Astrocyte (in vitro differentiated cells and primary cell): ENCODE measurements around the gene NPHP4. TPM values are rescaled to one million over a fixed set of nuclear protein-coding genes. Genes with fewer than 3 reads are reported as not detected.

ENCODE experiments used
- DNase-seq: peaks from one replicate; pipeline ENCODE4 v3.0.0-alpha.2; 2010; ENCODE audit warnings: low read depth
- FAIRE-seq: peaks from 2 replicates; lab custom pipeline; 2011; peaks lifted over from hg19 to GRCh38; lab: Jason Lieb, UNC
- H2AFZ ChIP-seq: 2 replicates; pipeline ENCODE4 v1.6.0; 2012; ENCODE audit warnings: low read depth, low read length, inconsistent platforms
- H3K27ac ChIP-seq: 2 replicates; pipeline ENCODE4 v1.5.1; 2011; ENCODE audit warnings: low read depth, low read length, inconsistent platforms
- H3K27me3 ChIP-seq: 2 replicates; pipeline ENCODE4 v1.6.0; 2011; ENCODE audit warnings: low read length, inconsistent platforms; ENCODE audit not compliant: insufficient read depth
- H3K36me3 ChIP-seq: 2 replicates; pipeline ENCODE4 v1.5.1; 2011; ENCODE audit warnings: low read length, inconsistent platforms; ENCODE audit not compliant: insufficient read depth
- H3K4me1 ChIP-seq: 2 replicates; pipeline ENCODE4 v1.5.1; 2011; ENCODE audit warnings: low read length, inconsistent platforms; ENCODE audit not compliant: insufficient read depth
- H3K4me2 ChIP-seq: 2 replicates; pipeline ENCODE4 v1.6.0; 2012; ENCODE audit warnings: low read length, inconsistent platforms
- H3K4me3 ChIP-seq: 2 replicates; pipeline ENCODE4 v1.5.1; 2011; ENCODE audit warnings: low read depth, mild to moderate bottlenecking, low read length, inconsistent platforms; ENCODE audit not compliant: insufficient read depth
- H3K79me2 ChIP-seq: 2 replicates; pipeline ENCODE4 v1.6.0; 2012; ENCODE audit warnings: mild to moderate bottlenecking, low read length, inconsistent platforms; ENCODE audit not compliant: insufficient read depth
- H3K9ac ChIP-seq: 2 replicates; pipeline ENCODE4 v1.6.0; 2012; ENCODE audit warnings: mild to moderate bottlenecking, low read length, inconsistent platforms
- H3K9me3 ChIP-seq: 2 replicates; pipeline ENCODE4 v1.5.1; 2012; ENCODE audit warnings: low read depth, mild to moderate bottlenecking, low read length, inconsistent platforms; ENCODE audit not compliant: insufficient read depth
- H4K20me1 ChIP-seq: 2 replicates; pipeline ENCODE4 v1.6.0; 2012; ENCODE audit warnings: low read length, inconsistent platforms; ENCODE audit not compliant: insufficient read depth
- H3K27ac Mint-ChIP-seq: one replicate; pipeline ENCODE4 v1.8.0; 2021; ENCODE audit warnings: mild to moderate bottlenecking, mixed read lengths; ENCODE audit not compliant: unreplicated experiment
- H3K27me3 Mint-ChIP-seq: one replicate; pipeline ENCODE4 v1.8.0; 2021; ENCODE audit warnings: low read depth, mixed read lengths; ENCODE audit not compliant: unreplicated experiment
- H3K36me3 Mint-ChIP-seq: one replicate; pipeline ENCODE4 v1.8.0; 2021; ENCODE audit warnings: low read depth, mixed read lengths; ENCODE audit not compliant: unreplicated experiment
- H3K4me1 Mint-ChIP-seq: one replicate; pipeline ENCODE4 v1.8.0; 2021; ENCODE audit warnings: low read depth, mixed read lengths; ENCODE audit not compliant: unreplicated experiment
- H3K4me3 Mint-ChIP-seq: one replicate; pipeline ENCODE4 v1.8.0; 2021; ENCODE audit warnings: mild to moderate bottlenecking, moderate library complexity, mixed read lengths; ENCODE audit not compliant: unreplicated experiment
- H3K9me3 Mint-ChIP-seq: one replicate; pipeline ENCODE4 v1.8.0; 2021; ENCODE audit warnings: mild to moderate bottlenecking, mixed read lengths; ENCODE audit not compliant: unreplicated experiment
- CTCF ChIP-seq: IDR thresholded peaks from 2 replicates; pipeline ENCODE4 v1.5.1; 2011; ENCODE audit warnings: low read depth, mild to moderate bottlenecking, inconsistent platforms, low read length, moderate library complexity; ENCODE audit not compliant: insufficient read depth
- EZH2 ChIP-seq: IDR thresholded peaks from 2 replicates; pipeline ENCODE4 v1.6.1; 2012; ENCODE audit warnings: mild to moderate bottlenecking, low read length, inconsistent platforms; ENCODE audit not compliant: insufficient read depth
- total RNA-seq: library from RNA; stranded (reverse); gene quantifications from 2 replicates; pipeline ENCODE4 v1.2.1, GENCODE V29; 2021

NPHP4 gene
- total RNA-seq, 1 donor from 2014 or later, result 8.4 TPM

- H3K27me3 ChIP-seq, result no peaks in the 10 kb centered on the region
- H3K79me2 ChIP-seq, result no peaks in the 10 kb centered on the region
- H3K36me3 ChIP-seq, result no peaks in the 10 kb centered on the region
- H3K36me3 Mint-ChIP-seq, result peaks cover 9% of the 10 kb centered on the region
- H3K4me1 Mint-ChIP-seq, result peaks cover 3% of the 10 kb centered on the region
- TF ChIP-seq EZH2 (no peak), CTCF (no peak)
- H2AFZ ChIP-seq, result no peak overlapping the region
- no peaks in the 10 kb centered on the region for H3K9me3 ChIP-seq
- no peak overlapping the region for H3K4me3 ChIP-seq
- H4K20me1 ChIP-seq, result peaks cover 25% of the 10 kb centered on the region
- FAIRE-seq, result no peak
- H3K4me1 ChIP-seq, result no peaks in the 10 kb centered on the region
- H3K27me3 Mint-ChIP-seq, result no peaks in the 10 kb centered on the region
- no peak overlapping the region for H3K4me3 Mint-ChIP-seq
- H3K4me2 ChIP-seq, result no peak overlapping the region
- no peak overlapping the region for H3K9ac ChIP-seq
- H3K27ac Mint-ChIP-seq, result no peak overlapping the region
- DNase-seq, result no peak
- H3K27ac ChIP-seq, result no peak overlapping the region
- no peaks in the 10 kb centered on the region for H3K9me3 Mint-ChIP-seq
Measured at GRCh38 chr1:5976726-5977493, 15.3 kb downstream of the NPHP4 start.

GRCh38 chr1:5976231-5976630, 16.0 kb downstream of the NPHP4 start:
- Histone ChIP-seq H3K4me3 (no peak overlapping the region), H2AFZ (no peak overlapping the region), H3K27ac (no peak overlapping the region), H3K4me1 (no peaks in the 10 kb centered on the region), H3K27me3 (no peaks in the 10 kb centered on the region), H3K9ac (no peak overlapping the region), H3K9me3 (no peaks in the 10 kb centered on the region), H3K4me2 (no peak overlapping the region), H3K79me2 (no peaks in the 10 kb centered on the region), H4K20me1 (peaks cover 25% of the 10 kb centered on the region), H3K36me3 (no peaks in the 10 kb centered on the region)
- peaks cover 11% of the 10 kb centered on the region for H3K36me3 Mint-ChIP-seq
- FAIRE-seq, result no peak
- H3K9me3 Mint-ChIP-seq, result no peaks in the 10 kb centered on the region
- H3K4me1 Mint-ChIP-seq, result peaks cover 3% of the 10 kb centered on the region
- H3K4me3 Mint-ChIP-seq, result no peak overlapping the region
- no peak overlapping the region for H3K27ac Mint-ChIP-seq
- no peak for TF ChIP-seq CTCF
- TF ChIP-seq EZH2, result no peak
- no peaks in the 10 kb centered on the region for H3K27me3 Mint-ChIP-seq
- DNase-seq, result no peak
